AG08395 (cell line): ENCODE data around the gene AGBL4.
A peak's percentile ranks its signal among the peaks of the same experiment; 100 is the strongest.

Experiments
- DNase-seq: peaks from one replicate; pipeline ENCODE4 v3.0.0; 2012; ENCODE audit warnings: mixed read lengths, low spot score

AGBL4 gene

DNA sequence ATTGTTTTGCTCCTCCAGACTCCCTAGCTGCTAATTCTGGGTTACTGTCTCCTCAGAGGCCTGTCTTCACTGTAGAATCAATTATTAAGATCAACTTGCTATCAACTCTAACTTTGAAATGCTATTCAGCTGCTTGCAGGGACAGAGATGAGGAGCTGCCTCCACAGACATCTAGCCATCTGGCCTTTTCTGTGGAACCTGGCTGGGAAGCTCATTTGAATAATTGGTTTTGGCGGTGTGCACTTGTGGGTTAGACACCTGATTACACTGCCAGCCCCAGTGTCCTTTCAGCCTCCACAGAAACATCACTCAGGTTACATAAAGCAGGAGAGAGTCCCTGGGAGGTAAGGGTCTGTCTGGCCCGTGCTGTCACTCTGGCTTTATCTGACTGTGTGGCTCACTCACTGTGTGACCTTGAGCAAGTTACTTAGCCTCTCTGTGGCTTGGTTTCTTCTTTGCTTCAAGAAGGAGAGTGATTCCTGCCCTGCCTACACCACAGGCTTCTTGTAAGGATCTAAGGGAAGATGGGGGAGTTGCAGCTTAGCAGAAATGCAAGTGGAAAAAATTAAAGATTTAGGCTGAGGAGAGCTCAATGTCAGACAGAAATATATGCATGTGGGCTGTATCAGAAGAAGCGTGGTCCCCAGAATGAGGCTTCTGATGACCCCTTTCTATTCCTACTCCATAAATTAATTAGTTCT is 1378.7 kb downstream of the AGBL4 start:
- no peak for DNase-seq

DNA sequence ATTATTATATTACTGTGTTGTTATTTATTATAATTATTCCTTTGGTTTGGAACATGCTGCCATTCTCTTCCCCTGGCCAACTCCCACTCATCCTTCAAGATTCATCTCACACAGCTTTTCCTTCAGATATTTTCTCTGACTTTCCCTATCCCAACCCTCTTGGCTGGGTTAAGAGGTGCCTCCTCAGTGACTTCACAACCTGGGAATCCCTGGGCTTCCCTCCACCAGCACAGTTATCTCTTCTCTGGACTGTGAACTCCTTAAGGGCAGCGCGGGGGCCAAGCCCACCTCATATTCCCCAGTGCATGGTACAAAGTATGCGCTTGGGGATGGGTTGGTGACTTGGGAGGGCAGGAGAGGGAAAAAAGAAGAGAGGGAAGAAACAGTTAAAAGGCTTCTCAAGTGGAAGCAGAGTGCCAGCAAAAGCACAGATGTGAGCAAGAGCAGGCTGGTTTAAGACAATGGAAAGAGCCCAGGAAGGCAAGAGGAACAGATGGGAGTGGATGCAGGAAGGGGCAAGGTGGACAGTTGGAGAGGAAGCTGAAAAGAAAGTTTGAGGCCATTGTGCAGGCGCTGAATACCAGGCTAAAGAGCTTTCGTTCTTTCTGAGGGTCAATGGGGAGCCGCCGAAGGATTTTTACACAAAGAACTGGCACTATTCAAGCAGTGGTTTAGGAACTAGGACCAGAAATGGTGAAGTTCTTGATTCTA is 1379.4 kb downstream of the AGBL4 start:
- no peak for DNase-seq

DNA sequence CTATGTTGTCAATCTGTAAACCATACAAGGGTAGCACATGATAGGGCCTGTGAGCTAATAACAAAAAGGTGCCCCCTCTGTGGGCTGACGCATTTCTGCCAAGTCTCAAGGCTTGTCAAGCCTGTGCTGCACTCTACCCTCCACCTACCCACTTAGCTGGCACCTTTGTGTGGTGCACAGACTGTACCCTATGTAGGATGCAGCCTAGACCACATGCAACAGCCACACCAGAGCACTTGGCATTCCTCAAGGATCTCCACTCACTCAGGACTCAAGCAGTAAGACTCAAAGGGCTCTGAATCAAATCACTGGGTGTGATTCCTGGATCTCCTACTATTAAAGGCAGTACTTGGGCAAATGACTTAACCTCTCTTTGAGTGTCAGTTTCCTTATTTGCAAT is 1380.6 kb downstream of the AGBL4 start:
- DNase-seq = no peak

DNA sequence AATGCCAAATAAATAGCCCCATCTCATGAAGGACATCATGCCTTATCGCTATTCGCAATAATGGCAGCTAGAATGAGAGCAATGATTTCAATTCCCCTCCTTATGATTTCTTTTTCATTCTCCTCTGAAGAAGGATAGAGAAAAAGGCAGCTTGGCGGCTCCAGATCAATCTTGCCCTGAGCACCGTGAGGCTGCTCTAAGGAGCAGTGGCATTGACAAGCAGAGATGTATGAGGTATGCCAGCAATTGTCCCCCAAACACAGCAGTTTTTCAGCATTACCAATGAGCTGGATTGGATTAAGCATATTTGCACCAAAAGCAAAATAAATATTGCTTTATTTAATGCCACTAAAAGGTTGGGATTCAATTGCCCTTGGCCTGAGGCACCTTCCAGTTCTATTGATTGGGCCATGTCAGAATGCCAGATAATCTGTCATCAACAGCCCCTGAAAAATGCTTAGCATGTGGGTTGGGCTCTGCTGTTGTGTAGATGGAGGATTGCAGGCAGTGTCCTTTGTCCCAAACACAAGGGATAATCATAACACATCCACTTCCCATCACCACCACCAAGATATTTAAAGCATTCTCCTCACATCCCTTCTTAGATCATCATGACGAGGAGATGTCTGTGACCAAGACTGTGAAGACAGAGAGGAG is 1382.8 kb downstream of the AGBL4 start:
- DNase-seq = no peak

DNA sequence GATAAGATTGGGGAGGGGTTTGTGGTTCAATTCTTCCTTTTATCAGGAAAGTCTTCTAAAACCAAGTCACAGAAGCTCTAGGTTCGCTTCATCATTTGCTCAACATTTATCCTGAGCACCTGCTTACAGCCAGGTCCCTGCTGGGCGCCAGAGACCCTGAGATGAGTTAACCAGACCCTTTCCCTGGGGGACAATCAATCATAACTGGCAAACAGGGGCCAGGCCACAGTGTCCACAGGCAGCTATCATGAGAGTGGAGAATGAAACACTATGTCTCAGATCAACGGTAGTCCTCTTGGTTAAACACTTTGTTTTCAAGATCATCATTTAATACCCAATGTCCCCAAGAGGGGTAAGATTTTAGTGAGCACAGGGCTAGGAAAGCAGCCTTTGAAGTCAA is 1393.9 kb downstream of the AGBL4 start:
- no peak for DNase-seq

DNA sequence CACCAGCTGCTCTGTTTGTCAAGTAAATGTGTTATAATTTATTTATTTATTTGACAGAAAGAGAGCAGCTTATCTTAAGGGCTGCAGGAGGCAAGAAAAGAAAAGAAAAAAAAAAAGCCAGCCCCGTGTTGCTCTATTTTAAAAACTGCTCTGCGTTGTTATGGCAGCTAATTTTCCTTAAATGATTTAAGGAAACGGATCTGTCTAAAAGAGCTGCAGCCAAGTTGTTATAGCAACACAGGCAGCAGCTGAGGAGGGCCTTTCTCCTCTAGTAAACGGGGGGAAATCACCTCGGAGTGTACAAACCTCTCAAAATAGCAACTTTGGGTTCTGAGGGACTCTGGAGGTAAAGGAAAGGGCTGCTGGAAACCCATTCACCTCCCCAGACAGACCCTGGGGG is 1396.3 kb downstream of the AGBL4 start:
- DNase-seq = no peak

DNA sequence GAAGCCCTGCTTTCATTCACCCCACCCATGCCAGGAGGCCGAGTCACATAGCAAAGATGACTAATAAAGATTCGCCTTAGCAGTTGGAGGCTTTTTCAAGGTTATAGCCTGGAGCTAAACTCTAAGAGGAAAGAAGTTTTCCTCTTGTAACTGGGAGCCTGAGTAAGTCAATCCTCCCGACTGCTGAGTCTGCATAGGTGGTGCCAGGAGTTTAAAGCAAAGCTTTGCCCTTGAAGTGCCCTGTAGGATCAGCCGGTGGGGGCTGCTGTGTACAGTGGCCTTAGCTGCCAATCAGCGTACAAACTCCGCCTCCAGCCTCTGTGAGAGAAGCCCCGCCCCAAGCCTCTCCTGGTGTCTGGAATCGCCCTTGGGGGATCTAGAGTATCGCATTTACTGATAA is 1404.2 kb downstream of the AGBL4 start:
- peak; percentile 20 for DNase-seq

DNA sequence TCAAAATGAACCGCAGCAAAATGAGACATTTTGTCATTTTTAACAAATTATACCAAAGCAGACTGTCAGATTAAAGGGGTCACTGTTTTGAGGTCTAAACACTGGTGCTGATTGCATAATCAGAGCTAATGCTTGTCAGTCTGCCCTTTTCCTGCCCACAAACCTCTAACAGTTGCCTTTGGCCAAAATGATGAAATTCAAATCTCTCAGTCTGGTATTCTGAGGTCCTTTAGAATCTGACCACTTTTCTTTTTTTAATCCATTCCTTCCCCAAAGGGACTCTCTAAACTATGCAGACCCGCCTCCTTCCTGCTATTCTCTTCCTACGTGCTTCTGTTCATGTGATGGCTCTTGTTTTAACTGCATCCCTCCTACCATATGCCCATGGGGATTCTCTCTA is 1406.5 kb downstream of the AGBL4 start:
- peak; percentile 52 for DNase-seq

DNA sequence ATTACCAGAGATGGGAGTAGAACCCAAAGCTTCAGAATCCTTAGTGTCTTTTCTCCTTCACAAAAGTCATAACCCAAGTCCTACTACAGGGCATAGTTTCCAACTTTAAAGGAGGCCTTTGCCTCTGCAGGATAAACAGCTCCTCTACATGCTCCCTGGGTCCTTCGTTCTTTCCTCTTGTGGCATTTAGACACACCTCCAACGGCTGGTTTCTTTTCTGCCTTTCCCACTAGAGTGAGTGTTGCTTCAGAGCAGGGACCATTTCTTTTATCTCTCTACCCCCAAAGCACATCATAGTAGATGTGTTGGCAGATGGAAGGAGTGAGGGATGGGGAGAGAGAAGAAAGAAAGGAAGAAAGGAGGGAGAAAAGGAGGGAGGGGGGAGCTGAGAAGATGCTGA is 1407.0 kb downstream of the AGBL4 start:
- DNase-seq = no peak

DNA sequence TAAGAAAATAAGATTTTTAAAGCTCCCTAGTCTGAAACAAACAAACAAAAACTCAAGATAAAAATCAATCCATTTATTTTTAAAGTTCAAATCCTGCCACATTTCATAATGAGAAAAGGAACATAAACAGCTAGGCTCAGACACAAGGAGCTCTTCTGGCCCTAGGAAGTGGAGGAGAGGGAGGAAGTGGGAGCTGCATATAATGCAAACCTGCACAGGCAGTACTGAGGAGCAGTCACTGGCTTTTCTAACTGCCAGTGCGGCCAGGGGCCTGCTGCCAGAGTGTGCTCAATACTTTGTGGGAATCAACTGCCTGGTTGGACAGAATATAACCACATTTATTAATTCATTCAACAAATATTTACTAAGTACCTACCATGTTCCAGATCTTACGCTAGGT is 1411.9 kb downstream of the AGBL4 start:
- no peak for DNase-seq

DNA sequence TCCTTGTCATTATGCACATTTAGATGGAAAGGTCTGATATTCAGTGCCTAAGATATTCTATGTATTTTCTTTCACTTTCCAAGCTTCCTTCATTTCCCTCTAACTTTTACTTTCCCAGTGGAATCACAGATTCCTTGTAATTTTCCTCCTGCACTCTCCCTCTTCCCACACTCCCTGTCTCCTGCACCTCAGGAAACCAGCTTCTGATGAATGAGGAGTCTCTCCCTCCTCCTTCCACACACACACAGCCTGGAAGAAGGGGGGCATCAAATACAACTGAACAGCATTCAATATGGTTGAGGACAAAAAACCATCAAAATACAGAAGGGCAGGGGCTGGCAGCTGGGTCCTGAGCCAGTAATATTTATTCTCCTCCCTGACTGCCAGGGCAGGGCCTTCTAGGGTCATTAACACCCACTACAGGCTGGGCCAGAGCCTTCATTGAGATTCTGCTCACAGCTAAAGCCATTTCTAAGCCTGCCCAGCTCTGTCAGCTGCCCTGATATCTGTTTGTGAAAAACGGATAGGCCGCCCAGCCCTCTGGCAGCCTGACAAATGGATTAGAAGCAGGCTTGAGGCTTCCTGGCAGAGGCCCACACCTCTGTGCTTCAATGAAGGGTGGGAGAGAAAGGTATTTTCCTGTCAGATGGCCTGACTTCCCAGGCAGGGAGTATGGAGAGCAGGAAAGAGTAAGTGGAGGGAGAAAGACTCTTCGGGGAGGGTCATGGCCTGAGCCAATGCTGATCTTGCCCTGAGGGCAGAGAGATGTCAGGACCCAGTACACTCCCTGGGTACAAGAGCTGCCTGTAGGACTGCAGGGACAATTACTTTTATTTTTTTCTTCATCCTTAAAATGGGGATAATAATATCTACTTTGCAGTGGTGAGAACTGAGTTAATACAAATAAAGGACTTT is 1412.9 kb downstream of the AGBL4 start:
- no peak for DNase-seq

DNA sequence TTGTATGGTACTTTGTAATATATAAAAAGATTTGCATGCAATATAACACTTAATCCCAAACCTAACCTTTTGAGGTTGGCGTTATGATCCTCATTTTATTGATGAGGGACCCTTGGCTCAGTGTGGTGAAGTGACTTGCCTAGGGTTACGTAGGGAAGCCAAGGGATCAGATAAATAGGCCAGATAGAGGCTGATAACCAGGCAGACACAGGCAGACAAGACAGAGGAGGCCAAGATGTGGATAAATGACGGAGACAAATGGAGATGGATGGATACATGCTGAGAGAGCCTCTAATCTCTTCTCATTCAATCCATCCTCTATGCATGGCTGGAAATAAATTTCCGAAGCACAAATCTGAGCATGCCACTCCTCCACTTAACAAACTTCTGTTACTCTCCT is 1414.9 kb downstream of the AGBL4 start:
- no peak for DNase-seq

DNA sequence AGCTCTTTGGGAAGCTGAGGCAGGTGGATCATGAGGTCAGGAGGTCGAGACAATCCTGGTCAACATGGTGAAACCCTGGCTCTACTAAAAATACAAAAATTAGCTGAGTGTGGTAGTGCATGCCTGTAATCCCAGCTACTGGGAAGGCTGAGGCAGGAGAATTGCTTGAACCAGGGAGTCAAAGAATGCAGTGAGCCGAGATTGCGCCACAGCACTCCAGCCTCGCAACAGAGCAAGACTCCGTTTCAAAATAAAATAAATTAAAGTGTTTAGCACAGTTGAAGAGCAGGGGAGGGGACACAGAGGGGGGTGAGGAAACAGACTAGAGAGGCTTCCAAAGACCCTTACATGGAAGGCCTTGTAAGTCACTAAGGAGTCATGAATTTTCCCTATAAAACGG is 1420.5 kb downstream of the AGBL4 start:
- no peak for DNase-seq

DNA sequence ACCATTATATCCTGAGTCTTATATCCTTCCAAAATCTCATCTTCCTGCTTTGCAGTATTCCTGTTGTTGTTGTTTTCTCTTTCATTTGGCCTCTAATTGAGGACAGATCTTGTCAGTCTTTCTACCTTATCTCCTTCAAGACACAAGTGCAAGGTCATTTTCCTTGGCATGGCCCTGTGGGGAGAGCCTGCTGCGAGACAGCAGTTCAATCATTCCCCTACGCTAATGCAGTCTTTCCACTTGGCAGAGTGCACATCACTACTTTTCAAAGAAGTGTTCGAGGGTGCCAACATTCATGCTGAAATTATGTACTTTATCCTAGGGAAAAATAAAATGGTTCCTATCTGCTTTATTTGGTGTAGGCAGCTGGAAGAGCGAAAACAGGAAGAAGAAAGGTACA is 1421.4 kb downstream of the AGBL4 start:
- DNase-seq = no peak

DNA sequence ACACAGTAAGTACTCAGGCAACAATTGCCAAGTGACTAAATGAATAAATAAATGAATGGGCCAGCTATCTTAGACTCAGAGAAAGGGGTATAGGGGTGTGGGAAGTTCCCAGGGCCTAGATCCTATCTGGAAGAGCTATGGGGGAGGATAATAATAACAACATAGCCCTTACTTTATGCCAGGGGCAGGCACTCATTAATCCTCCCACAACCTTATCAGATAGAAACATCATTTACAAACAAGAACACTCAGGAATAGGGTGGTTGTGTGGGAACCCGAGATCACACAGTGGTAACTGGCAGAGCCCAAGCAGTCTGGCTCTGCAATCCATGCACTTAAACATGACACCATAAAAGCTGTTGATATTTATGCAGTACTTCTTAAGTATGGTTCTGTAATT is 1423.6 kb downstream of the AGBL4 start:
- DNase-seq = no peak

DNA sequence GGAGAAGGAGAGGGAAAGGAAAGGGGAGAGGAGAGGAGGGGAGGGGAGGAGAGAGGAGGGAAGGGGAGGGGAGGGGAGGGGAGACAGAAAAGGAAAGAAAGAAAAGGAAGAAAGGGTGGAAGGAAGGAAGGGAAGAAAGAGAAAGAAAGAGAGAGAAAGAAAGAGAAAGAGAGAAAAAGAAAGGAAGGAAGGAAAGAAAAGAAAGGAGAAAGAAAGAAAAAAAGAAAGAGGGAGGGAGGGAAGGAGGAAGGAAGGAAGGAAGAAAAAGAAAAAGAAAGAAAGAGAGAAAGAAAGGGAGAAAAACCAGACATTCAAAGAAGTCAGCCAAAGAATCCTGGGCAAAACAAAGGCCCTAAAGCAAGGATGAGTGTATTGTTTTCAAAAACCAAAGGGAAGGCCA is 1426.1 kb downstream of the AGBL4 start:
- DNase-seq = no peak

DNA sequence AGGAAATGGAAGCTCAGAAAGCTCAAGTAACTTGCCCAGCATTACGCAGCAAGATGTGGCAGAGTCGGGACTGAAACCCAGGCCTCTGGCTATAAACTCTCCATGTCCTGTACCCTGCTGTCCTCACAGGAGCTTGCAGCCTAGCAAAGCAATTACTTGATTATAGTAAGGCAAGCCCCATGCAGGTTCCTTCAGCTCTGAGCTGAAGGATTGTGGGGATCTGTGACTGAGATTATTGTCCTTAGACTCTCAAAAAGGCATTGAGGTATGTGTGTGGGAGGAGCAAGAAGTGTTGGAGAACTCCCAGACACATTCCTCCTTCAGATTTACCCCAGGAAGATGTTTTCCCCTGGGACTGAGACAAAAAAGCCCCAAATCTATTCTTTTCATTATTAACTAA is 1427.7 kb downstream of the AGBL4 start:
- DNase-seq = peak; percentile 13

DNA sequence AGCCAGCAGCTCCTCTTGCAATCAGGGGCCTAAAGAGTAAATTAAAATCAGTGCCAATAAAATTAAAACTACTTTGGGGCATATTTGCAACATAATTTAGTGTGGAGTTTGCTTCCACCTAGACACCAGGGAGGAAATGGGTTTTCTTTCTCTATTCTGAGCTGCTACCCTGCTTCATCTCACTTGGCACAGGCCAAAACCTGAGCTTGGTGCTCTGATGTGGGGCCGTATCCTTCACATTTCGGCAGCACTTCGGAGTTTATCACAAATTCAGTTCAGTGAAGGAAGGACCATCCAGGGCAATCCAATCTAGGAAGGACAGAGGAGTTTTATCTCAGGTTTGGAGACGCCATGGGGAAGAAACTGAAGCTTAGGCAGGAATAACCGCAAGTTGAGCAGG is 1428.1 kb downstream of the AGBL4 start:
- DNase-seq = no peak

DNA sequence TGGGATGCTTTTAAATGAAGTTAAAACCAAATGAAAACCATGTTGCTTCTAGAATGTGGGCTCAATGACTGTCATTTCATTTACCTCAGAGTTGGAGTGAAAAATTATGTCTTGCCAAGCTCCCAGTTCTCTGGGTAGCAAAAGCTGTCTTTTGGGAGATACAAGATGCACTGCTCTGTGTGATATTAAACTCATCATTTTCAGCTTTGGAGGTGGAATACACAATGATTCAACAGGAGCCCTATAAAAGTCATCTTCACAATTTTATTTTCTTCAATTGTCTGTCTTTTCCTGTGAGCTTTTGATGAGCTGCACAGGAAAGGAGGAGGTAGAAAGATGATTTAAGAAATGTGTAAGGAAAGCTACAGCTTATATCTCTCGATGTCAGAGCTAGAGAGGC is 1431.4 kb downstream of the AGBL4 start:
- DNase-seq = no peak

DNA sequence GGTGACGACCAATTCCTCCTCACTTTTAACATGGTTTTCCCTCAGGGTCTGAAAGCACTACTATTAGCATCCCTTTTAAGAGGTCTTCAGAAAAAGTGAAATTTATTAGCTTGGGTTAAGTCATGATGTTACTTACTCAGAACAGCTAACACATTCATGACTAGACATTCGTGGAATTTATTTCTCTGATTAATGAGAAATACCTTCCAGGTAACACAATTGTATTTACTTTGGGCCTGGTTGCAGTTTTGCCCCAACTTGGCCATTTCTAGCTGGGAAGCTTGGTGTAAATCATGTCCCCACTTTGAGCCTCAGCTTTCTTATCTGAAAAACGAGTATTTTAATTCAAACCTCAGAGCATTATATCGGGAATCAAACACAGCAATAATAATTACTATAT is 1432.6 kb downstream of the AGBL4 start:
- DNase-seq = no peak

DNA sequence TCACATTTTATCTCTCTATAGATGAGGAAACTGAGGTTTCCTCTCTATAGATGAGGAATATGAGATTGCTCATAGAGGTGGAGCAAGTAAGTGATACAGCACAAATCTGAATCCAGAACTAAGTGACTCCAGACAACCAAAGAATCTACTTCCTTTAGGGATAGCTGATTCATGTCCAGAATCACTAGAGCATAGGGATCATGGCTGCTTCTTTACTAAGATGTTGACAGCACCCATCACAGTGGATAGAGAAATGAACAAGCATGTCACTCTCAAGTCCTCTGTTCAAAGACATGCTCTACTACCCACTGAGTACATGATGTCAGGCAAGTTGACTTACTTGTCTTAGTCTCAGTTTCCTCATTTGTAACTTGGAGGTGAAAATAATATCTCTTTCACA is 1435.7 kb downstream of the AGBL4 start:
- DNase-seq = no peak

DNA sequence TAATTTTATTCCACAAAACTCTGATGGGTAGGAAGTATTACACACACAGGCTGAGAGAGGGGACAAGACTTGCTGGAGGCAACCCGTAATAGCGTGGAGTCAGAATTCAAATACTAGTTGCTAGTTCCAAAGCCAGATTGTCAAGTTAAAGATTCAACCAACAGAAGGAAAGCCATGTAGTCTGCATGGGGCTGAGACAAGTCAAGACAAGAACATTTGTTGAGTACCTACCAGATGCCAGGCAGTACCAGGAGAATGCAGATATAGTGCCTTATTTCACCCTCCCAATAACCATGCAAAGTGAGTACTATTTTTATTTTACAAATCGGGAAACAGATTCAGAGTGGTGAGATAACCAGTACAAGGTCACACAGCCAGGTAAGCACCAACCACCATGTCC is 1441.3 kb downstream of the AGBL4 start:
- DNase-seq = no peak
